Hepatocyte (in vitro differentiated cells): Measurements from ENCODE around the gene BLACAT1. TPM values are rescaled to one million over a fixed set of nuclear protein-coding genes. Genes with fewer than 3 reads are reported as not detected.

Experiments used
- DNase-seq: peaks from one replicate; pipeline ENCODE4 v3.0.0-alpha.2; 2016; ENCODE audit warnings: low spot score
- H2AFZ ChIP-seq: fragments of 200-600 bp; sonication (generic); 2 replicates; pipeline ENCODE4 v1.6.0; 2016; ENCODE audit warnings: antibody characterized with exemption, mild to moderate bottlenecking
- H3K27ac ChIP-seq: fragments of 200-600 bp; sonication (generic); 2 replicates; pipeline ENCODE4 v1.5.1; 2016; ENCODE audit warnings: mild to moderate bottlenecking
- H3K27me3 ChIP-seq: fragments of 200-600 bp; sonication (generic); 2 replicates; pipeline ENCODE4 v1.6.1; 2016
- H3K36me3 ChIP-seq: fragments of 200-600 bp; sonication (generic); replicated peaks from 2 replicates; pipeline ENCODE4 v1.5.1; 2016; ENCODE audit warnings: low read depth; ENCODE audit not compliant: insufficient read depth
- H3K4me1 ChIP-seq: fragments of 200-600 bp; sonication (generic); 2 replicates; pipeline ENCODE4 v1.5.1; 2016; ENCODE audit warnings: mild to moderate bottlenecking, moderate library complexity; ENCODE audit not compliant: insufficient read depth
- H3K4me2 ChIP-seq: fragments of 200-600 bp; sonication (generic); 2 replicates; pipeline ENCODE4 v1.6.0; 2016
- H3K4me3 ChIP-seq: fragments of 200-600 bp; sonication (generic); 2 replicates; pipeline ENCODE4 v1.5.1; 2016; ENCODE audit warnings: mild to moderate bottlenecking
- H3K79me2 ChIP-seq: fragments of 200-600 bp; sonication (generic); 2 replicates; pipeline ENCODE4 v1.6.0; 2017; ENCODE audit warnings: mild to moderate bottlenecking
- H3K9me2 ChIP-seq: fragments of 200-600 bp; sonication (generic); replicated peaks from 2 replicates; pipeline ENCODE4 v1.6.0; 2017; ENCODE audit warnings: mild to moderate bottlenecking; ENCODE audit not compliant: insufficient read depth
- H3K9me3 ChIP-seq: fragments of 200-600 bp; sonication (generic); 2 replicates; pipeline ENCODE4 v1.5.1; 2016; ENCODE audit warnings: low read depth, mild to moderate bottlenecking
- H4K20me1 ChIP-seq: fragments of 200-600 bp; sonication (generic); 2 replicates; pipeline ENCODE4 v1.6.0; 2016; ENCODE audit warnings: mild to moderate bottlenecking; ENCODE audit not compliant: insufficient read depth, poor library complexity, severe bottlenecking
- EZH2 ChIP-seq: fragments of 200-600 bp; sonication (generic); IDR thresholded peaks from 2 replicates; pipeline ENCODE4 v1.6.1; 2016; ENCODE audit warnings: antibody characterized with exemption, mild to moderate bottlenecking, borderline replicate concordance
- EZH2phosphoT487 ChIP-seq: fragments of 200-600 bp; sonication (generic); IDR thresholded peaks from one replicate; pipeline ENCODE4 v1.6.1; 2018; ENCODE audit warnings: antibody characterized with exemption, mild to moderate bottlenecking, low read depth, moderate library complexity; ENCODE audit not compliant: unreplicated experiment, severe bottlenecking
- WGBS: methylation state at CpG from one replicate; pipeline ENCODE4 v1.1.6; 2016; ENCODE audit warnings: low lambda C conversion rate; ENCODE audit errors: missing lambda C conversion rate; 5-methylcytosine and 5-hydroxymethylcytosine counted together
- polyA plus RNA-seq: library from polyadenylated mRNA; unstranded; fragments of >200 nt; fragmentation: Nextera tagmentation; extraction: Ambion mirVana; gene quantifications from 2 replicates; pipeline ENCODE4 v1.2.1, GENCODE V29; 2016
- total RNA-seq: library from RNA; depleted of rRNA; stranded (reverse); fragments of >200 nt; gene quantifications from 2 replicates; pipeline ENCODE4 v1.2.3, GENCODE V29; 2014
- TF ChIP-seq, protein P1 (sequence below): fragments of 200-600 bp; sonication (generic); IDR thresholded peaks from 2 replicates; pipeline ENCODE4 v1.5.1; 2016; ENCODE audit warnings: antibody characterized with exemption, mild to moderate bottlenecking; ENCODE audit not compliant: poor library complexity

BLACAT1 gene
- total and polyA plus RNA-seq, 2 experiments from 2014 or later = 0.40 to 0.58 TPM

DNA sequence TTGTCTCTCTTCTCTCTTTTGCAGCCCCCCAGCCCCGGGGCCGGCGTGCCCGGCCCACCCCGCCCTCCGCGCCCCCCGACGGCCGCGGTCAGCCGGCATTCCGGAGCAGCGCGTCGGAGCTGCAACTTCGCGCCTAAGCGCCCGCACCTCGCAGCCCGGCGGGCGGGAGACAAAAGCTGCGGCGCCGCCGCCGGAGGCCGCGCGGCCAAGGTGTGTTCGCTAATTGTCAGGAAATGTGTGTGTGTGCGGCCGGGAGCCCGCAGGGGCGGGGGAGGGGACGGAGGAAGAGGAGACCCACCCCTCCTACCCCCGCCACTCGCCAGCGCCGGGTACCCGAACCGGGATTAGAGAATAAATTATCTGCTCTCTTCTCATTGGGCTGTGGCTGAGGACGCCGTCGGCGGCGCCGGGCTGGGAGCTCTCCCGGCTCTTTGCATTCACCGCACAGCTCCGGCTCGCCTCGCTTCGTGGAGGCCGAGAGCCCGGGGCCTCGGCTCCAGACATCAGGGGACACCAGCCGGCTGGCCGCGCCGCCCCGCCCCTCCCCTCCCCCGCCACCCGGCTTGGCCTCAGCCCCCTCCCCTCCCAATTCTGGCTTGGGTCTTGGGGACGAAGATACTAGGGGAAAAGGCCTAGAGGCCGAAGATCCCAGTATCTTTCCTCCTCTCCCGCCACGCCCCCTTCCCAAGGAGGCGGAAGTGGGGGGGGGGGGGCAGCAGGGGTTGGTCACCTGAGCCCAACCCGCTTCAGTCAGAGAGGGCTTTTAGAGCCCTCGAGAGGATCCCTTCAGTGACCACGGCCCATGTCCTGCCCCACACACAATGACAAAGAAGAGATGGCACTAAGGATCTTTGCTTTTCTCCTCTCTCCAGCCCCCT is 1.3 kb upstream of the BLACAT1 start:
- no peak overlapping the region for H3K4me3 ChIP-seq
- no peaks in the 10 kb centered on the region for H3K36me3 ChIP-seq
- peak overlapping the region; percentile 45 for H2AFZ ChIP-seq
- H3K9me3 ChIP-seq = no peaks in the 10 kb centered on the region
- peak overlapping the region; percentile 83 for H3K4me2 ChIP-seq
- H3K4me1 ChIP-seq = peaks cover 9% of the 10 kb centered on the region
- peaks cover 81% of the 10 kb centered on the region for H3K27me3 ChIP-seq
- no peaks in the 10 kb centered on the region for H4K20me1 ChIP-seq
- no peak overlapping the region for H3K27ac ChIP-seq
- no peaks in the 10 kb centered on the region for H3K9me2 ChIP-seq
- no peak for DNase-seq
- 1% methylated on average over 9 of the region's 74 CpGs for WGBS
- TF ChIP-seq, protein P1, sequence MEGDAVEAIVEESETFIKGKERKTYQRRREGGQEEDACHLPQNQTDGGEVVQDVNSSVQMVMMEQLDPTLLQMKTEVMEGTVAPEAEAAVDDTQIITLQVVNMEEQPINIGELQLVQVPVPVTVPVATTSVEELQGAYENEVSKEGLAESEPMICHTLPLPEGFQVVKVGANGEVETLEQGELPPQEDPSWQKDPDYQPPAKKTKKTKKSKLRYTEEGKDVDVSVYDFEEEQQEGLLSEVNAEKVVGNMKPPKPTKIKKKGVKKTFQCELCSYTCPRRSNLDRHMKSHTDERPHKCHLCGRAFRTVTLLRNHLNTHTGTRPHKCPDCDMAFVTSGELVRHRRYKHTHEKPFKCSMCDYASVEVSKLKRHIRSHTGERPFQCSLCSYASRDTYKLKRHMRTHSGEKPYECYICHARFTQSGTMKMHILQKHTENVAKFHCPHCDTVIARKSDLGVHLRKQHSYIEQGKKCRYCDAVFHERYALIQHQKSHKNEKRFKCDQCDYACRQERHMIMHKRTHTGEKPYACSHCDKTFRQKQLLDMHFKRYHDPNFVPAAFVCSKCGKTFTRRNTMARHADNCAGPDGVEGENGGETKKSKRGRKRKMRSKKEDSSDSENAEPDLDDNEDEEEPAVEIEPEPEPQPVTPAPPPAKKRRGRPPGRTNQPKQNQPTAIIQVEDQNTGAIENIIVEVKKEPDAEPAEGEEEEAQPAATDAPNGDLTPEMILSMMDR = no peak
- TF ChIP-seq EZH2 = peak; percentile 63
- no peaks in the 10 kb centered on the region for H3K79me2 ChIP-seq

DNA sequence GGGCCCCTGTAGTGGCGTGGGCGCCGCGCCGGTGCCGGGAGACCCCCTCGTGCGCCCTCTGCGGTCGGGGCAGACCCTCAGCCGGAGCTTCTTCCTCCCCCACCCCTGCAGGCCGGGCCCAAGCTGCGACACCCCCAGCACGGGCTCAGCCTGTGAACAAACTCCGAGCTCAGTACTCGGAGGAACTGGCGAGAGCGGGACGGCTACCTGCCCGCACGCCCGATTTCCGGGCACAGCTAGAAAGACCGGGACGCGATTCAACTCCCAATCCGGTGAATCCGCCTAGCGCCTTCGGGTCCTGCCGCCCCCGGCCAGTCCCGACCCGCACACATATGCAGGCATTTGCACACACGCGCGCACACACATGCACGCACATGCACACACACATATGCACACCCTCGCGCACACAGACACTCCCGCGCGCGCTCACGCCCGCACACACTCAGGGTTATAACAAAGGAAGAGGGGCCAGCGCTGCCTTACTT is 580 bp upstream of the BLACAT1 start:
- no peaks in the 10 kb centered on the region for H3K36me3 ChIP-seq
- no peaks in the 10 kb centered on the region for H3K9me3 ChIP-seq
- peaks cover 9% of the 10 kb centered on the region for H3K4me1 ChIP-seq
- WGBS = 1% methylated on average over 31 of the region's 47 CpGs
- H3K27me3 ChIP-seq = peaks cover 76% of the 10 kb centered on the region
- TF ChIP-seq EZH2 (peak; percentile 95), EZH2phosphoT487 (peak; percentile 50)
- TF ChIP-seq, protein P1 = no peak
- no peak overlapping the region for H3K4me3 ChIP-seq
- H3K27ac ChIP-seq = no peak overlapping the region
- H3K79me2 ChIP-seq = no peaks in the 10 kb centered on the region
- no peaks in the 10 kb centered on the region for H3K9me2 ChIP-seq
- peak overlapping the region; percentile 83 for H3K4me2 ChIP-seq
- H4K20me1 ChIP-seq = no peaks in the 10 kb centered on the region
- DNase-seq = no peak
- H2AFZ ChIP-seq = peak overlapping the region; percentile 45

DNA sequence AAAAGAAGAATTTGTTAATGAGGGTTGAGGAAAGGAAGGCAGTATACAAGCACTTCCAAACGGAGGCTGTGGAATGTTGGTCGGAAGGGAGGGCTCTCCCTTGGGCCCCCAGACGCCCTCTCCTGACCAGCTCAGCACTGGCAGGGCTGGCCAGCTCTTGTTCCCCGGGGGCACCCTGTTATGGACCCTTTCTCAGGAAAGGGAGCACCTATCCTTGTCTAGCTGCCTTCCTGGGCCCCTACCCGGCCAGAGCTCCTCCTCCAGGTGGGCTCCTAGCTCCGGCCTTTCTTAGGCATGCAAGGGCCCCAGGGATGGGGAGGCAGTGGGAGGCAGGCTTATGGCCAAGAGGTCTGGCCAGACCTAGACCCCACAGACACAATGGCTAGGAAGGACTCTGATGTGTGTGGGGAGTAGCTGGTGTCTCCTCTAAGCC is 926 bp downstream of the BLACAT1 start:
- Histone ChIP-seq H3K27me3 (peaks cover 67% of the 10 kb centered on the region), H3K4me2 (no peak overlapping the region), H3K4me1 (peaks cover 24% of the 10 kb centered on the region), H2AFZ (no peak overlapping the region), H3K27ac (no peak overlapping the region), H3K36me3 (no peaks in the 10 kb centered on the region), H3K9me3 (no peaks in the 10 kb centered on the region), H4K20me1 (no peaks in the 10 kb centered on the region), H3K9me2 (no peaks in the 10 kb centered on the region), H3K4me3 (no peak overlapping the region), H3K79me2 (no peaks in the 10 kb centered on the region)
- no peak for DNase-seq
- WGBS = 12% methylated on average over 6 of the region's 6 CpGs
- TF ChIP-seq, protein P1 = no peak
- no peak for TF ChIP-seq EZH2
- TF ChIP-seq EZH2phosphoT487 = no peak
